ENCODE measurements around the gene TNFRSF1A.

- TF ChIP-seq CTCF (IDR thresholded peaks at IDR 0.05) (no peak), POLR2AphosphoS5 (IDR thresholded peaks at IDR 0.05) (no peak)
These were observed 42.9 kb upstream of the TNFRSF1A start for GRCh38 chr12:6384499-6385436.

Data from upper lobe of left lung (tissue), 4 donors.